Effector memory CD4-positive, alpha-beta T cell (primary cell): ENCODE results near the gene RSL24D1.

ENCODE experiments used
- DNase-seq, 3 donors: peaks; one replicate each; pipeline ENCODE4 v3.0.0-alpha.2; 2020
- H3K27ac ChIP-seq: 2 replicates; pipeline ENCODE4 v1.7.0; 2013; ENCODE audit warnings: mild to moderate bottlenecking, low read length, moderate library complexity; ENCODE audit not compliant: insufficient read depth, poor library complexity, severe bottlenecking
- H3K27me3 ChIP-seq: replicated peaks from 2 replicates; pipeline ENCODE4 v1.7.0; 2013; ENCODE audit warnings: mild to moderate bottlenecking, low read length; ENCODE audit not compliant: insufficient read depth, control insufficient read depth, poor library complexity, severe bottlenecking
- H3K36me3 ChIP-seq: 2 replicates; pipeline ENCODE4 v1.7.0; 2013; ENCODE audit warnings: mild to moderate bottlenecking, low read length, moderate library complexity; ENCODE audit not compliant: control insufficient read depth, insufficient read depth
- H3K4me1 ChIP-seq: 2 replicates; pipeline ENCODE4 v1.7.0; 2013; ENCODE audit warnings: low read length, mild to moderate bottlenecking; ENCODE audit not compliant: control insufficient read depth, insufficient read depth, poor library complexity, severe bottlenecking
- H3K4me3 ChIP-seq: 2 replicates; pipeline ENCODE4 v1.7.0; 2013; ENCODE audit warnings: low read length, low read depth, mild to moderate bottlenecking; ENCODE audit not compliant: insufficient read depth, poor library complexity, severe bottlenecking
- H3K9me3 ChIP-seq: 2 replicates; pipeline ENCODE4 v1.7.0; 2013; ENCODE audit warnings: mild to moderate bottlenecking, low read length, moderate library complexity; ENCODE audit not compliant: control insufficient read depth

The RSL24D1 gene

DNA sequence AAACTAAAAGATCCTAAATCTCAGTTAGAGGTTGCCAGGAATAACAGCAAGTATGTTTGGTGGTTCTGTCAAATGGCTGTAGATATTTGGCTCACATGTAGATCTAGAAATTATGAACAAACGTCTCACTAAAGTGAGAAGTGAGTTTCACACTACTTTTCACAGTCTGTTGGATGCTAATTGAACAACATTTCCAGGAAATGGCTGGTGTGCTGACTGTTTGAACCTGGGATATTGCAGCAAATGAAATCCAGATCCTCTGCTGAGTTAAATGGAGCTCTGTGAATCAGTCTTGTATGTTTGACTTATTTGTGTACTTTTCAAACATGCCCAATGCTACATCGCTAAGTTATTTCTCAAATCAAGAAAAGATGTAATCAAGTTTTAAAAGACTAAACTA is 21.3 kb upstream of the RSL24D1 start:
- Histone ChIP-seq H3K4me1 (peaks cover 19% of the 10 kb centered on the region), H3K9me3 (no peaks in the 10 kb centered on the region), H3K27me3 (no peaks in the 10 kb centered on the region), H3K27ac (no peak overlapping the region), H3K36me3 (no peaks in the 10 kb centered on the region), H3K4me3 (no peak overlapping the region)
- no peak for DNase-seq

DNA sequence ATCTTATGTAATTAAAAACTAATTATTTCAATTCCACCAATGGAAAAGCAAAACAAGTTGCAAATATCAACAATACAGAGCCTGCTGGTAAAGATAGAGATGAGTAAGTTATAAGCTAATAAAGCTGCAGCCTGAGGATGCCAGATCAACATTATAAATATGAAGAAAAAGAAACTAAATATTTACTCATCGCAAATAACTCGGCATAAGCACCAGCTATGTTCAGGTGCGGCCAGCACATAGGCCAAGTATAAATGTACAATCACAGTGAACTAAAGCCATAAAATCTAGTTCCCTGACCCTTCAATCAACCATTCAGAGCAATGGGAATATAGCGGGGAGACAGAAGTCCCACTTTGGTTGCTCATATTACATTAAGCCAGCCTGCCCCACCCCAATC is 7.7 kb upstream of the RSL24D1 start:
- no peak overlapping the region for H3K27ac ChIP-seq
- DNase-seq = no peak
- H3K9me3 ChIP-seq = no peaks in the 10 kb centered on the region
- H3K4me3 ChIP-seq = no peak overlapping the region
- H3K36me3 ChIP-seq = peaks cover 15% of the 10 kb centered on the region
- H3K4me1 ChIP-seq = no peaks in the 10 kb centered on the region
- H3K27me3 ChIP-seq = no peaks in the 10 kb centered on the region

DNA sequence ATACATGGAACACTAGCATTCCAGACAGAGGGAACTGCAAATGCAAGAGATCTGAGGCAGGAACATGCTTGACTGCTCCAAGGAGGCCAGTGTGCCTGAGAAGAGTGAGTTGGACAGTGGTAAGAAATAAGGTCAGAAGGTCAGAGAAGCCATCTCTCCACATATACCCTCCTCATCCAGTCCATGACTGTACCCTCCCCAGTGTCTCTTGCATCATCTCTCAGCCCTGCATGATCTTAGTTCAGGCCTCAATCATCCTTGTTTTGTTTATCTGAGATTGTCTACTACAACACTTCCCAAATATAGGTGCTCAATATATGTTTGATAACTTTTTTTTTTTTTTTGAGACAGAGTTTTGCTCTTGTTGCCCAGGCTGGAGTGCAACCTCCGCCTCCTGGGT is 5.5 kb upstream of the RSL24D1 start:
- H3K36me3 ChIP-seq = peaks cover 15% of the 10 kb centered on the region
- no peaks in the 10 kb centered on the region for H3K9me3 ChIP-seq
- DNase-seq = no peak
- H3K4me3 ChIP-seq = no peak overlapping the region
- no peaks in the 10 kb centered on the region for H3K27me3 ChIP-seq
- H3K4me1 ChIP-seq = no peaks in the 10 kb centered on the region
- H3K27ac ChIP-seq = no peak overlapping the region

DNA sequence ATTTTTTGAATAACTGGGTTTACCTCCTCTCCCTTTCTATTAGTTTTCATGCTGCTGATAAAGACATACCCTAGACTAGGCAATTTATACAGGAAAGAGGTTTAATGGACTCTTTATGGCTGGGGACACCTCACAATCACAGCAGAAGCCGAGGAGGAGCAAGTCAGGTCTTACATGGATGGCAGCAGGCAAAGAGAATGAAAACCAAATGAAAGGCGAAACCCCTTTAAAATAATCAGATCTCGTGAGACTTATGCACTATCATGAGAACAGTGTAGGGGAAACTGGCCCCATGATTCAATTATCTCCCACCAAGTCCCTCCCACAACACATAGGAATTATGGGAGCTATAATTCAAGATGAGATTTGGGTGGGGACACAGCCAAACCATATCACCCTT is 2.0 kb upstream of the RSL24D1 start:
- Histone ChIP-seq H3K36me3 (no peaks in the 10 kb centered on the region), H3K4me1 (peaks cover 22% of the 10 kb centered on the region), H3K27me3 (no peaks in the 10 kb centered on the region), H3K27ac (no peak overlapping the region), H3K4me3 (no peak overlapping the region), H3K9me3 (no peaks in the 10 kb centered on the region)
- no peak for DNase-seq

DNA sequence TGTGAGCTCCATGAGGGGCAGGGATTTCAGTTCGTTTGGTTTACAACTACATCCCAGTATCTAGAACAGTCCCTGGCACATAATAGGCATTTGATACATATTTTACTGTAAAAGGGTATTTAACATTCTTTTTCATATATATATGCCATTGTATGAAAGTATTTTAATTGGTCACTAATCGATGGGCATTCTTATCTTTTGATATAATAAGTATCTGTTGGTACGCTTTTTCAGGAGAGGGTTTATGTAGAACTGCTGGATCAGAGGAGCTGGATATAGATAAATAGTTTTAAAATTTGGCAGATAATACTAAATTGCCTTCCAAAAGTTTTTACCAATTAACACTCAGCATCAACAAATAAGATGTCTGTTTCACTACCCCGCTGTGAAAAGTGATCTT is 978 bp upstream of the RSL24D1 start:
- H3K4me1 ChIP-seq = peaks cover 22% of the 10 kb centered on the region
- no peak for DNase-seq
- H3K36me3 ChIP-seq = peaks cover 6% of the 10 kb centered on the region
- H3K4me3 ChIP-seq = peak overlapping the region; percentile 80
- H3K9me3 ChIP-seq = no peaks in the 10 kb centered on the region
- no peaks in the 10 kb centered on the region for H3K27me3 ChIP-seq
- H3K27ac ChIP-seq = peak overlapping the region; percentile 89

DNA sequence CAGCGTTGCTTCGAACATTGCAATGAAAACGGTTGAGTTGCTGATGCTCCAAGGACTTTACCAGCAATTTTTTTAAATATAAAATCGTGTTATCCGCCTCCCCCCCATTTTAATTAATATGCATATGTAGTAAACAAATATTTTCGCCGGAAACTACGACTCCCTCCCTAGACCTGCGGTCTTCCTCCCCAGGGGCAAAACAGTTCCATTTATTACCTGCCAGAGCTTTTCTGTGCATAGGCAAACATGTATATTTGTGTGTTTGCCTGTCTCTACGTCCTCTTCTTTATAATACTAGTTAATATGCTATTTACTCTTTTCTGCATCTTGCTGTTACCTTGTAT is 593 bp upstream of the RSL24D1 start:
- peaks cover 22% of the 10 kb centered on the region for H3K4me1 ChIP-seq
- no peaks in the 10 kb centered on the region for H3K27me3 ChIP-seq
- no peak for DNase-seq
- H3K9me3 ChIP-seq = no peaks in the 10 kb centered on the region
- H3K4me3 ChIP-seq = peak overlapping the region; percentile 80
- peak overlapping the region; percentile 89 for H3K27ac ChIP-seq
- peaks cover 8% of the 10 kb centered on the region for H3K36me3 ChIP-seq

DNA sequence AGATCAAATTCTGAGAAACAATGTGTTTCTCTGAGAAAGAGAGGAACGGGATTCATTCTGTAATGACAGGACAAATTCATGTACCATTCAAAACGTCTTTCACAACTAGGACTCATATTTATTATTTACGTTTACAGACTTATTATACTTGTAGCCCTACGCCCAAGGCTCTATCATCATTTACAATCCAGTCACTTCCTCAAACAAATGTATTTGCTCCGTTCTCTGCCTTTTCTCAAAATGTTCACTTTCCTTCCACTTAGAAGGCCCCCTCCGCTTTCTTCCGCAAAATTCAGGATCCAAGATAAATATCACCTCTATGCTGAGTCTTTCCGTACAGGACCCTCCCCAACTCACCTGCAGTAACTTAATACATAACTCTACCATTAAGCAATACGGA is 745 bp downstream of the RSL24D1 start:
- no peak for DNase-seq
- H3K27me3 ChIP-seq = no peaks in the 10 kb centered on the region

DNA sequence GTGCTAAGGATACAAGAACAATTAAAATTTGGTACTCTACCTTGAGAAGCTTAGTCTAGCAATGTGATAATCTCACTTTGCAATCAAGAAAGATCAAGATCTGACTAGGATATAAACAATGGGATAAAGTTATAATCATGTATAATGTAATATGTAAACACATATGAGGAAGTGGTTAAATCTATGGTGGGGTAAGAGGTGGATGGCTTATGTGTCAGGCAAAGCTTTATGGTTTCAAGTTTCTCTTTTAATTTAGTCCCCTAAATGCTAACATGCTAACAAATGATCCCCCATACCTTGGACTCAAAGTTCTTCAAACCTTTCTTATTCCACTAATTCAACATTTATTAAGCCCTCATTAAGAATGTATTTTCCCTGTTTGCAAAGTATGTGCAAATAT is 2.5 kb downstream of the RSL24D1 start:
- H3K36me3 ChIP-seq = peaks cover 35% of the 10 kb centered on the region
- H3K9me3 ChIP-seq = no peaks in the 10 kb centered on the region
- H3K4me1 ChIP-seq = peaks cover 22% of the 10 kb centered on the region
- no peak overlapping the region for H3K27ac ChIP-seq
- H3K4me3 ChIP-seq = no peak overlapping the region
- DNase-seq = no peak
- H3K27me3 ChIP-seq = no peaks in the 10 kb centered on the region

More for the DNA sequence above, 745 bp downstream of the RSL24D1 start:
- H3K27ac ChIP-seq = peak overlapping the region; percentile 89
- no peaks in the 10 kb centered on the region for H3K9me3 ChIP-seq
- peak overlapping the region; percentile 80 for H3K4me3 ChIP-seq
- peaks cover 22% of the 10 kb centered on the region for H3K36me3 ChIP-seq
- peaks cover 22% of the 10 kb centered on the region for H3K4me1 ChIP-seq

DNA sequence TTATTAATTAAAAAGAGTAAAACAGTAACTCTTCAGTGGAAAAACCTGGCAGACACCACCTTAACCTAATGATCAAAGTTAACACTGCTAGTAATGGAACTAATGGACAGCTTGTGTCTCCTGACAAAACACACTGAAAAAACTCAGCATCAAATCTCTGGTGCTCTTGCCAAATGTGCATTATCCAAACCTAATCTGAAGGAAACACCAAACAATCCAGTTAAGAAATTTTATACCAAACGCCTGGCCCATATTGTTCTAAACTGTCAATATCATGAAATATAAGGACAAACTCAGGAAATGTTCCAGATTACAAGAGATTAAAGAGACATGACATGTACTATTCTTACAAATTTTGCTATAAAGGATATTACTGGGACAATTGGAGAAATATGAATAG is 10.4 kb downstream of the RSL24D1 start:
- peaks cover 62% of the 10 kb centered on the region for H3K36me3 ChIP-seq
- DNase-seq = no peak

DNA sequence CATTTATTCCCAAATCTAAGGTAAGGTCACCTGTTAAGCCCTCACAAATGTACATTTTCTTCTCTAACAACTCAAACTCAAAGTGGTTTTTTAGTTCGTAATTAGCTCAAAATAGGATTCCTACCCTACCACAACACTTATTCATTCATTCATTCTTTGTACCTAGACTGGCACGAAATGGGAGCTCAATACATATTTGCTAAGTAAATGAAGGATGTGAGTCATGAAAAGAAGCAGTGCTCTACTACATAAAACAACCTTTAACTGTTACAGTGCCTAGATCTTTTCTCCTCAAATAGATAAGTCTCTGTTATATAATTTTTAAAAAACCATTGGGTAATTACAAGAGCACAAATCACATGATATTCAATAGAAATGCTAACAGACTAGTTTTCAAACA is 13.1 kb downstream of the RSL24D1 start:
- DNase-seq = no peak
- H3K4me3 ChIP-seq = no peak overlapping the region
- H3K4me1 ChIP-seq = no peaks in the 10 kb centered on the region
- H3K36me3 ChIP-seq = peaks cover 65% of the 10 kb centered on the region
- no peak overlapping the region for H3K27ac ChIP-seq
- no peaks in the 10 kb centered on the region for H3K9me3 ChIP-seq
- H3K27me3 ChIP-seq = no peaks in the 10 kb centered on the region

More for the DNA sequence above, 10.4 kb downstream of the RSL24D1 start:
- H3K9me3 ChIP-seq = no peaks in the 10 kb centered on the region
- H3K27ac ChIP-seq = no peak overlapping the region
- no peaks in the 10 kb centered on the region for H3K27me3 ChIP-seq
- H3K4me1 ChIP-seq = no peaks in the 10 kb centered on the region
- no peak overlapping the region for H3K4me3 ChIP-seq

DNA sequence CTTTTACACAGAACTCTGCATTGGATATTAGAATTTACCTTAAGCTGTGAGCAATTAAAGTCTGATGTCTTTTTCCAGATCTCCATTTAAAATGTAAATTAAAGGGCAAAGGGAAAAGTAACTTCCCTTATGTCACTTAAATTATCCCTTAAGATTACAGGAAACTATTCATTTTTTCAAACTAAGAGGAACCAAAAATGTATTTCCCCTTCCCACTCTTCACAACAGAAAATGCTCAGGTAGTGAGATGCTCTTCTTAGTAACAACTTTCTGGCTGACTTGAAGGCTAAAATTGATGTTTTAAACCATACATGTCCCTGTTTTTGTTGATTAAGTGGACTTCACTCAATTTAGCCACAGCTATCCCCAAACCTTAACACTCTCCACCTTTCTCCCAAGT is 17.6 kb downstream of the RSL24D1 start:
- no peak overlapping the region for H3K27ac ChIP-seq
- peaks cover 44% of the 10 kb centered on the region for H3K36me3 ChIP-seq
- H3K4me1 ChIP-seq = no peaks in the 10 kb centered on the region
- H3K4me3 ChIP-seq = no peak overlapping the region
- no peaks in the 10 kb centered on the region for H3K9me3 ChIP-seq
- no peak for DNase-seq
- no peaks in the 10 kb centered on the region for H3K27me3 ChIP-seq
